Endodermal cell (in vitro differentiated cells): Measurements from ENCODE around the gene TMEM41B. TPM values are rescaled to one million over a fixed set of nuclear protein-coding genes. Genes with fewer than 3 reads are reported as not detected.

Experiments used
- DNase-seq: peaks from one replicate; pipeline ENCODE4 v3.0.0-alpha.2; 2017
- H3K27ac ChIP-seq: 2 replicates; pipeline ENCODE4 v1.5.1; 2013; ENCODE audit warnings: mild to moderate bottlenecking, low read depth, low read length, moderate library complexity
- H3K27me3 ChIP-seq: 2 replicates; pipeline ENCODE4 v1.6.1; 2013; ENCODE audit warnings: mild to moderate bottlenecking, low read length, moderate library complexity; ENCODE audit not compliant: insufficient read depth, control insufficient read depth, poor library complexity, severe bottlenecking
- H3K36me3 ChIP-seq: 2 replicates; pipeline ENCODE4 v1.7.0; 2013; ENCODE audit warnings: mild to moderate bottlenecking, low read length, moderate library complexity; ENCODE audit not compliant: control insufficient read depth, insufficient read depth
- H3K4me1 ChIP-seq: one replicate; pipeline ENCODE4 v1.7.0; 2013; ENCODE audit warnings: low read length; ENCODE audit not compliant: control insufficient read depth, insufficient read depth
- H3K4me3 ChIP-seq: 2 replicates; pipeline ENCODE4 v1.5.1; 2013; ENCODE audit warnings: mild to moderate bottlenecking, low read length, moderate library complexity
- H3K9ac ChIP-seq: 2 replicates; pipeline ENCODE4 v1.6.1; 2013; ENCODE audit warnings: mild to moderate bottlenecking, low read length, moderate library complexity; ENCODE audit not compliant: poor library complexity, severe bottlenecking; ENCODE audit errors: extremely low read depth
- H3K9me3 ChIP-seq: 2 replicates; pipeline ENCODE4 v1.6.1; 2013; ENCODE audit warnings: mild to moderate bottlenecking, low read length, moderate library complexity; ENCODE audit not compliant: control insufficient read depth
- H3K27ac Mint-ChIP-seq: 2 replicates; pipeline ENCODE4 v1.8.0; 2020; ENCODE audit warnings: mixed read lengths
- H3K27me3 Mint-ChIP-seq: 2 replicates; pipeline ENCODE4 v1.8.0; 2021; ENCODE audit warnings: mild to moderate bottlenecking, mixed read lengths; ENCODE audit not compliant: insufficient read depth
- H3K36me3 Mint-ChIP-seq: 2 replicates; pipeline ENCODE4 v1.8.0; 2020; ENCODE audit warnings: low read depth, mixed read lengths
- H3K4me1 Mint-ChIP-seq: 2 replicates; pipeline ENCODE4 v1.8.0; 2020; ENCODE audit warnings: mixed read lengths
- H3K4me3 Mint-ChIP-seq: 2 replicates; pipeline ENCODE4 v1.8.0; 2020; ENCODE audit warnings: mild to moderate bottlenecking, moderate library complexity, mixed read lengths
- H3K9me3 Mint-ChIP-seq: 2 replicates; pipeline ENCODE4 v1.8.0; 2020; ENCODE audit warnings: mild to moderate bottlenecking, mixed read lengths
- WGBS, 2 experiments: methylation state at CpG; one replicate each; pipeline versions ENCODE4 v1.1.5 to v1.1.7; 2013; ENCODE audit warnings: missing lambda C conversion rate in 2 of 2, mixed read lengths in 1 of 2; ENCODE audit not compliant: insufficient coverage in 1 of 2, insufficient read length in 1 of 2; 5-methylcytosine and 5-hydroxymethylcytosine counted together
- total RNA-seq, 2 donors: library from RNA; stranded (reverse); fragmentation: NEBNext Ultra II Directional in 1 of 2; extraction: Animal tissue kit (Norgen Biotek cat#: 25700) in 1 of 2; gene quantifications; 2 replicates in 1 of 2; 3 replicates in 1 of 2; pipeline ENCODE4 v1.2.1, GENCODE V29; 2021
- TF ChIP-seq, protein P1 (sequence below): fragments of 200-600 bp; sonication (generic); conservative IDR thresholded peaks from 2 replicates; pipeline ENCODE4 v1.5.0; 2021; ENCODE audit warnings: antibody characterized with exemption, mild to moderate bottlenecking

The TMEM41B gene
- total RNA-seq, 2 donors from 2014 or later = 67.8 to 68.0 TPM

DNA sequence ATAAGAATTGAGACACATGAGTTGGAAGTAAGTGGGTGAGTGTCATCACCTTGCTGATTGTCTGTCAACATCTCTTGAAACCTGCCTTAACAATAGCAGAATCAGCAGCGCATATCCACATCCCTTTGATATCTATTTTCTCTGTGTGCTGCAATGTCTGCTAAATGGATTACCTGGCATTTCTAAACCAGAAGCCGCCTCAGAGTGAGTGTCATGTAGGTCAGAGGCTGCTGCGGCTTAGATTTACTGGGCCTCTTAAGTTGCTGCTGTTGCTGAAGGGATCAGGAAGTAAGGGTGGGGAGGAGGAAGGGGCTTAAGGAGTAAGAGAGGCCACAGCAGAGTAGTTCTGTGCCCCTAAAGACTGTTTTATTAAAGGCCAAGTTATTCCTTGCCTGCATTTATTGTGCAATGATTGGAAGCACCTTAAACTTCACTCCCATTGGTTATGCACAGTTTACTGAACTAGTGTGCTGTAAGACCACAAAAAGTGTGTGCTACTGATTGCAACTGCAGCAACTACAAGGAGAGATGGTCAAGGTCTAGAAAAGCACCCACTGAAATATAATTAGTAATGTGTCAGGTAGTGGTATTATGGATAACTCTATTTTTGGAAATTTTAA lies 29.8 kb upstream of the TMEM41B start:
- H3K36me3 ChIP-seq = no peaks in the 10 kb centered on the region
- Mint-ChIP-seq H3K4me1 (peaks cover 23% of the 10 kb centered on the region), H3K4me3 (no peak overlapping the region), H3K27ac (peak overlapping the region; percentile 24), H3K36me3 (no peaks in the 10 kb centered on the region), H3K27me3 (no peaks in the 10 kb centered on the region), H3K9me3 (no peaks in the 10 kb centered on the region)
- H3K9ac ChIP-seq = no peak overlapping the region
- no peaks in the 10 kb centered on the region for H3K9me3 ChIP-seq
- WGBS, 2 experiments = 53 to 78% methylated on average over 1 to 3 of the region's 3 CpGs
- no peak overlapping the region for H3K4me3 ChIP-seq
- peak; percentile 61 for DNase-seq
- H3K27me3 ChIP-seq = no peaks in the 10 kb centered on the region
- TF ChIP-seq, protein P1, sequence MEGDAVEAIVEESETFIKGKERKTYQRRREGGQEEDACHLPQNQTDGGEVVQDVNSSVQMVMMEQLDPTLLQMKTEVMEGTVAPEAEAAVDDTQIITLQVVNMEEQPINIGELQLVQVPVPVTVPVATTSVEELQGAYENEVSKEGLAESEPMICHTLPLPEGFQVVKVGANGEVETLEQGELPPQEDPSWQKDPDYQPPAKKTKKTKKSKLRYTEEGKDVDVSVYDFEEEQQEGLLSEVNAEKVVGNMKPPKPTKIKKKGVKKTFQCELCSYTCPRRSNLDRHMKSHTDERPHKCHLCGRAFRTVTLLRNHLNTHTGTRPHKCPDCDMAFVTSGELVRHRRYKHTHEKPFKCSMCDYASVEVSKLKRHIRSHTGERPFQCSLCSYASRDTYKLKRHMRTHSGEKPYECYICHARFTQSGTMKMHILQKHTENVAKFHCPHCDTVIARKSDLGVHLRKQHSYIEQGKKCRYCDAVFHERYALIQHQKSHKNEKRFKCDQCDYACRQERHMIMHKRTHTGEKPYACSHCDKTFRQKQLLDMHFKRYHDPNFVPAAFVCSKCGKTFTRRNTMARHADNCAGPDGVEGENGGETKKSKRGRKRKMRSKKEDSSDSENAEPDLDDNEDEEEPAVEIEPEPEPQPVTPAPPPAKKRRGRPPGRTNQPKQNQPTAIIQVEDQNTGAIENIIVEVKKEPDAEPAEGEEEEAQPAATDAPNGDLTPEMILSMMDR = no peak
- H3K27ac ChIP-seq = no peak overlapping the region
- H3K4me1 ChIP-seq = peaks cover 2% of the 10 kb centered on the region

DNA sequence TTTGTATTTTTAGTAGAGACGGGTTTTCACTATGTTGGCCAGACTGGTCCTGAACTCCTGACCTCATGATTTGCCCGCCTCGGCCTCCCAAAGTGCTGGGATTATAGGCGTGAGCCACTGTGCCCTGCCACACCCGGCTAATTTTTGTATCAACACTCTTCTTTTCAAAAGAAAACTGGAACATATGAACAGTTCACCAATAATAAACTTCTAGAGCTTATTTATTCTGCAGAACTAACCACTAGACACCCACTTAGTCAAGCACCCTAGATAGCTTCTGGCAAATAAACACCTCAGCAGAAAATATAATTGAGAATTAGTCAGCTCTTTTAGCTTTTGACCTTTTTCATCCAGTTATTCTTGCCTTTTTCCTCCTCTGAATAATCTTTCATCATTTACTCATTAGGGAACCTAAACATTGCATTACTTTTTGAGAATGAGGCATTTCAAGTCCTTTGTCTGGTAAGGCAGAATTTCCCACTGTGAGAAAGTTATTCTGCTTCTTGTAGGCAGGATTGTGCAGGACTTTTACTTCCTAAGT lies 27.3 kb upstream of the TMEM41B start:
- no peak overlapping the region for H3K27ac Mint-ChIP-seq
- H3K4me1 Mint-ChIP-seq = peaks cover 10% of the 10 kb centered on the region
- Histone ChIP-seq H3K4me3 (no peak overlapping the region), H3K27me3 (no peaks in the 10 kb centered on the region), H3K27ac (no peak overlapping the region), H3K9me3 (no peaks in the 10 kb centered on the region), H3K36me3 (no peaks in the 10 kb centered on the region), H3K4me1 (peaks cover 2% of the 10 kb centered on the region), H3K9ac (no peak overlapping the region)
- DNase-seq = no peak
- no peaks in the 10 kb centered on the region for H3K9me3 Mint-ChIP-seq
- no peaks in the 10 kb centered on the region for H3K36me3 Mint-ChIP-seq
- WGBS, 2 experiments = 72 to 74% methylated on average over 5 of the region's 5 CpGs
- TF ChIP-seq, protein P1 = no peak
- no peak overlapping the region for H3K4me3 Mint-ChIP-seq
- H3K27me3 Mint-ChIP-seq = no peaks in the 10 kb centered on the region

DNA sequence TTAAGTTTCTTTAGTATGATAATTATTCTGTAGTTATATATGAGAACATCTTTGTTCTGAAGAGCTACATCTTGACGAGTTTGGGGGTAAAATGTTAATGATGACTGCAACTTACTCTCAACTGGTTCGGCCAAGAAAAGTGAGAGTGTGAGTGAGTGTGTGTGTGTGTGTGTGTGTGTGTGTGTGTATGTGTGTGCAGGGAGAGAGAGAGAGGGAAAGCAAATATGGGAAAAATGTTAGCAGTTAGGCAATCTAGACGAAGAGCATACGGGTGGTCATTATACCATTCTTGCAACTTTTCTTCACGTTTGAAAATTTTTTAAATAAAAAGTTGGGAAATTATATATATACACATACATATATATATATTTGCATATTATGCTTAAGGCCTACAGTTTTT lies 18.3 kb upstream of the TMEM41B start:
- H3K27ac ChIP-seq = no peak overlapping the region
- peaks cover 10% of the 10 kb centered on the region for H3K9me3 Mint-ChIP-seq
- H3K27ac Mint-ChIP-seq = no peak overlapping the region
- TF ChIP-seq, protein P1 = no peak
- no peaks in the 10 kb centered on the region for H3K4me1 Mint-ChIP-seq
- H3K9me3 ChIP-seq = no peaks in the 10 kb centered on the region
- no peak overlapping the region for H3K4me3 Mint-ChIP-seq
- H3K27me3 ChIP-seq = no peaks in the 10 kb centered on the region
- H3K4me1 ChIP-seq = no peaks in the 10 kb centered on the region
- WGBS, 2 experiments = 65 to 100% methylated on average over 2 to 3 of the region's 5 CpGs
- H3K9ac ChIP-seq = no peak overlapping the region
- no peak for DNase-seq
- no peaks in the 10 kb centered on the region for H3K36me3 ChIP-seq
- H3K36me3 Mint-ChIP-seq = no peaks in the 10 kb centered on the region
- no peaks in the 10 kb centered on the region for H3K27me3 Mint-ChIP-seq
- H3K4me3 ChIP-seq = no peak overlapping the region
